Fibroblast of skin of scalp (primary cell): ENCODE measurements around the gene IQCC.

ENCODE experiments used
- DNase-seq: peaks from one replicate; pipeline ENCODE4 v3.0.0-alpha.2; 2013

The IQCC gene

DNA sequence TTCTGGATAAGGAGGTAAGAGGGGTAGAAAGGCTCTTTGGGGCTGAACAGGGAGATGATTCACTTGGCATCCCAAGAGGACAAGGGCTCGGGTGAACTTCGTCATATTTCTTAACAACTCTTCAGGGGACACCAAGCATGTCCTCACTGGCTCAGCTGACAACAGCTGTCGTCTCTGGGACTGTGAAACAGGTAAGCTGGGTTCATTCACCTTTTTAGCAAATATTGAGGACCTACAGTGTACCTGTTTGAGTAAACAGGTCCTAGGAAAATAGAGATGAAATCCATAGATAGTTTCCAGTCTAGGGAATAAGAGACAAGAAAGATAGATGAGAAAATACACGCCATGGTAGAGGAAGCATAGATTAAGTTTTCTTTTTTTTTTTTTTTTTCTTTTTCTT, 18.8 kb downstream of the IQCC start:
- DNase-seq, result no peak

DNA sequence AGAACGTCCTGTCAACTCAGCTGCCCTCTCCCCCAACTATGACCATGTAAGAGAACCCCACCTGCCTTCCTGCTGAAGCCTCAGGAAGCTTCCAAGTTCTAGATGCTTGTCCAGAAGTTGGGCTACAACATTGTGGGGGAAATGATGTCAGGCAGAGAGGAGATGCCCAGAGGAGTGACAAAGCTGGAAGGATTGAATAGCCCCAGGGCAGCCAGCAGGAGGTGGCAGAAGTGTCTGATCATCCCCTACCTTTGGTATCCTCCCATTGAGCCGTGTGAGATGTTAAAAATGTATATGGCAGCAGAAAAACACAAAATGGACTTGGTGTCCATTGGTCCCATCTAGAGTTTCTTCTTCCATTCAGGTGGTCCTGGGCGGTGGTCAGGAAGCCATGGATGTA, 23.3 kb downstream of the IQCC start:
- no peak for DNase-seq

DNA sequence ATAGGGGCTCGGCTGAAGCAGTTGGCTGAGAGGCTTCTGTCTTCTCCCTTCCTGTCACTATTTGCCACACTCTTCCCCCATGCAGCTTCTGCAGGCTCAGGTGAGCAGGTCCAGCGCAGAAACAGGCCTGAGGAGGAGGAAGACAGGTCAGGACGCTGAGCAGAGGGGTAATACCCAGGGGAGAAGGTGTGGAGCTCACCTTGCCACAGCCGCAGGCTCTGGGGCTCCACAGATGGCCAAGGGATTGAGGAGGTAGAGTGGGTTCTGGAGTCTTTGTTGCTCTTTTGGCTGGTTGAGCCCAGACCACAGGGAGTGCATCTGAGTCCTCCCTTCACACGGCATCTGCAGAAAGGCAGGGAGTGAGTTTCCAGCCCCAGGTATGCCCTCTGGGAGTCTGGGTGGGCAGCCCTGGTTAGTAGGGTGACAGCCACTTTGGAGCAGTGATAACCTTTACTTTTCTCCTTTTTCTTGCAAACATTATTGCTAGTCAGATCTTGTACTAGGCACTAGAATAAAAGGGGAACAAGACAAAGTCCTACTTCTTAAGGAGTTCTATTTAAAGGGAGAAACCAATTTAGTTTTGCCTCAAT, 26.5 kb downstream of the IQCC start:
- no peak for DNase-seq

DNA sequence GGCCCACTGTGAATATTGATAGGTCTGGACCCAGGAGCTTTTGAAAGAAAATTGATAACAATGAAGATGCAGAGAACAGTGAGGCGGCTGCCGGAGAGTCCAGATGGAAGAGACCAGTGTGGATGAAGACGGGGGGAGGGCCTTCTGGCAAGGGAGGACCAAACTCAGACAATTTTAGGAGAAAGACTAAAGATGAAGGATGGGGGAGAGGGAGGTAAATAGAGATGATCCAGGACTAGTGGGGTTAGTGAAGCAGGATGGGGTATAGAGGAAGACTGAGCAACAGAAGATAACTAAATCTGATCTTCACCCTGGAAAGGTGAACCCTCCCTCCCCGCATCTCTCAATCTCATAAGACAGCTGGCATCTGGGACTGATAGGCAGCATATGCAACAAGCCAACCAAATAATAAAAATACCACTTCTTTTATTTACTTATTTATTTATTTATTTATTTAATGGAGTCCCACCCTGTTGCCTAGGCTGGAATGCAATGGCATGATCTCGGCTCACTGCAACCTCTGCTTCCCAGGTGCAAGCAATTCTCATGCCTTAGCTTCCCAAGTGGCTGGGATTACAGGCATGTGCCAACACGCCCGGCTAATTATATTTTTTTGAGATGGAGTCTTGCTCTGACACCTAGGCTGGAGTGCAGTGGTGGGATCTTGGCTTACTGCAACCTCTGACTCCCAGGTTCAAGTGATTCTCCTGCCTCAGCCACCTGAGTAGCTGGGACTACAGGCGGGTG, 27.3 kb downstream of the IQCC start:
- no peak for DNase-seq

DNA sequence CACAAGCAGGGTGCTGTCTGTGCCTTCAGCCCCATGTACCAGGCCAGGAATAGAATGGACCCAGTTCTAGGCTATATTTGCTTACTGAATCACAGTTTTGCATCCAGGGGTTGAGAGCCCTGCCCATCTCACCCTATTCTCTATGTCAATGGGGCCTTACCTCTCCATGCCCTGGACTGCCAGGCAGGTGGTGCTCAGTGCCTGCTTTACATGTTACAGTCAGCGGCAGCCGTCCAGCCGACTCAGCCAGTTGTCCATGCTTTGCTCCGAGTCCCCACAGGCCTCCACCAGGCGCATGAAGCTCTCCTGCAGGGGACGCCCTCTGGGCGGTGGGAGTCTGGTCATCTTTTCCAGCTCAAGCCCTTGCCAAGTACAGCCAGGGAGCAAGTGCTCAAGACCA, 29.3 kb downstream of the IQCC start:
- DNase-seq, result no peak

DNA sequence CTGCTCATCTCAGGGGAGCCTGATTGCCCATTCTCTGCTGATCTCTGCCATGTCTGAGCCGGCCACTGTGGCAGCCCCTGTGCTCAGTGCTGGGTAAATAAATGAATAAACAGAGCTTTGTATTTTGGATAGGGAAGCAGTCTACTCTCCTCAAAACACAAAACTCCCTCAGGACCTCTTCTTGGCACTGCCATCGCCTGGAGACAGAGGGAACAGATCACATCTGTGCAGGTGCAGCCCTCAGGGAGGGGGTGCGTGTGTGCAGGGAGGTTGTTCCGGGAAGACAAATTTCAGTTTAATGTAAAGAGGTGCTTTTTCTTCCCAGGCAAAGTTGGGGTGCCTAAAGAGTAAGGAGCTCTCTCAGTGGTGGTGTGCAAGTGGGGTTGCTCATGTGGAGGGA, 33.9 kb downstream of the IQCC start:
- DNase-seq, result no peak

DNA sequence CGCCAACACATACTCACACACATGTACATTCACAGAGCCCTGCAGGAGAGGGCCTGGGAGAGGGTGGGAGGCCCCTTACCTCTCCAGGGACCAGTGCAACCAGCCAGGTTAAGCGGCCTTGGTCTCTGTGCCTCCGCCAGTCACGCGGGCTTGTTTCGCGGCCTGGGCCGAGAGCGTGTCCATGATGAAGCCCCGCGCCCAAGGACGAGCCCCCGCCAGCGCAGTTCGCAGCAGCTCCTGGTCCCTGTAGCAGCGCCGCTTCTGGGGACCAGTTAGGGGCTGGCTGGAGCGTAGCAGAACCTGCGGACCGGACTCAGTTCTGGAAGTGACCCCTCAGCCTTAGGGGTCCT, 34.3 kb downstream of the IQCC start:
- DNase-seq, result no peak

DNA sequence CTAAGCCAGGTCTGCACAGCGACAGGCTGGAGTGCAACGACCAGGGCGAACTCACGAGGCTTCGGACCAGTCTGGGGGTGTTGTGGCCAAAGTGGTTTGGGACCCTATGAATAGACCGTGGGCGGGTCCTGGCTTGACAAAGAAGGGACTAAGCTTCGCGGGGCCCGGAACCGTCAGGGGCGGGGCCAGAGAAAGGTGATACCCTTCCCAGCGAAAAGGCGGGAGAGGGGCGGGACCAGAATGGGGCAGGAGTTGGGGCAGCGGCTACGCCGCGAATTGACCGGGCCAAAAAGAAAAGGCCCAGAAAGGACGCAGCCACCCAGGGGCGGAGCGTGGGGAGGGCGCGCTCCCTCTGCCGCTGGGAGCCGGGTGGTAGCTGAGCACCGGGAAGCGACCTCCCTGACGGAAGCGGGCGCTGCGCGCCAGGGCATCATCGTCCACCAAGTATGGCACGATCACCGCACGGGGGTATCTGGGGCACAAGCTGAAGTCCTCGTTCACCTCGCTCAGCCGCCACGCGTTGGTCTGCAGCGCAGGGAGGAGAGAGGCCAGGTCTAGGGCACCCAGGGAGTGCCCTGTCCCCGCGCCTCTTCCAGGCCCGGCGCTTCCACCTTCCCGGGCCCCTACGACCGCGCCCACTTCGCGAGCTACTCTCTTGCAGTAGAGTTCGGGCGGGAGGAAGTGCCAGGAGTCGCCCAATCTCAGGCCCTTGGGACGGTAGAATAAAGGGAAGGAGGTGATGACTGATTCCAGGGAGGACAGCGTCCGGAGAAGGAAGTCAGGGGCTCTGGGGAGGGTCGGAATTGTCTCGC, 34.9 kb downstream of the IQCC start:
- DNase-seq, result peak; percentile 54

DNA sequence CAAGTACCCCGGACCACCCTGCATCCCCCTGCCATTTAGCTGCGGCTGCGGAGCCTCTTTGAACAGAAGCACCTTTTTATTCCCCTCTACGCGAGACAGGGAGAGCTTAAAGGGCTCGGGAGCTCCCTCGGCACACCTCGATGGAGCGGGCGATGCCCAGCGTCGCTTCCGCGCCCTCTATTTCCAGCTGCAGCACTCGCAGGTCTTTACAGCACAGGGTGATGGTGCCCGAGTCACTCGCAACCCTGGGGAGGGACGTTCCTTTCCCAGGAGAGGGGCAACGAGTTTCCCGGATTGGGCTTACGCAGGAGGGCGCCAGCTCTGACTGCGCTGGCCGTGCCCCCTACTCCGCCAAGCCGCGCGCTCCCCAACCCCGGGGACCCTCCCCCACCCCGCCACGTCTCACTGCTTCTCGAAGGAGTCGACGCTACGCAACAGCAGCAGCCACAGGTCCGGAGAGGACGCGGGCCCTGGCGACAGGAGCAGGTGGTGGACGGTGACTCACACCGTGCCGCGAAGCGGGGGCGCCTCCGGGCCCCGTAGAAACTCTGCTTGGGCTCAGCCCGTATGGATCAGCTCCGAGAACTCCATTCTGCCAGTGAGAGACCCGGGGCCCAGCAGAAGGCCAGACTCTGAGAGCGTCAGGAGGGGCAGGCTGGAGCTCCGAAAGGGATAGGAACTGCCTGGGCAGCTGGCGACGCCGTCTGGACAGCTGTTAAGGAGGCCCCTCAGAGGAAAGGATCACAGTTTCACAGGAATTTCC, 35.7 kb downstream of the IQCC start:
- DNase-seq, result peak; percentile 41

DNA sequence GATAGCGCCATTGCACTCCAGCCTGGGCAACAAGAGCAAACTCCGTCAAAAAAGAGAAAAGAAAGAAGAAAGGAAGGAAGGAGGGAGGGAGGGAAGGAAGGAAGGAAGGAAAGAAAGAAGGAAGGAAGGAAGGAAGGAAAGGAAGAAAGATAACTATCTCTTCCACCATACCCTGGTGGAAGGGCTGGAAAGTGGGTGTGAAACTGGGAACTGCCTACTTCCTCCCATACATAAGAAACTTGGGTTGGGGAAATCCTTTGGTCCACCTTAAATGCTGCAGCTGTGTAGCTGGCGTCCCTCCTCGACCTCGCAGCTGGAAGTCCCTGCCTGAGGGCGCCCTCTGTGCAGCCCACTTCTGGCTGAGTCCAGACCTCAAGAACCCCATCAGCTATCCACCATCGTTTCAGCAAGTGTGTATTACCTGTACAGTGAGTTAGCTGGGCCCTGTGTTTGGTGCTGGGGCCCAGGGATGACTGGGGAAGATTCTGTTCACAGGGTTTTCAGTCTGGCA, 36.9 kb downstream of the IQCC start:
- no peak for DNase-seq

DNA sequence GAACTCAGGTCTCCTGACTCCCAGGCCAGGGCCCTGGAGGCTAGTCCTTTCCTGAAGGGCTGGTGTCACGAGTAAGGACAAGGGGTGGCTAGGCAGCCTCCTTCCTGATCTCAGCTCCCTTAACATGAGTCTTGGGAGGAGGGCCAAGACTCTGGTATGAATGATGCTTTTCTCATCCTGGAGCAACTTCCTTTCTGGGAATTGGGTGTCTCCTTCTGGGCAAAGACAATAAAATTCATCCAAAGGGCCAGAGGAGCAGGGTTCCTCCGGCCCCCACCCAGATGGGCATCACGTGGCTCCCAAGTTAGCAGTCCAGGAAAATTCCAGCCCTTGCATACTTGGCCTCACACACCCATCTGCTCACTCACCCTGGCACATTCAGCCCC, 41.4 kb downstream of the IQCC start, which contains the start of gene FAM167B:
Gene FAM167B, plus strand, starts transcription at position 335 of the 386 bp plus-strand sequence. CDS start 200 bp downstream, outside the sequence.
- peak; percentile 78 for DNase-seq

DNA sequence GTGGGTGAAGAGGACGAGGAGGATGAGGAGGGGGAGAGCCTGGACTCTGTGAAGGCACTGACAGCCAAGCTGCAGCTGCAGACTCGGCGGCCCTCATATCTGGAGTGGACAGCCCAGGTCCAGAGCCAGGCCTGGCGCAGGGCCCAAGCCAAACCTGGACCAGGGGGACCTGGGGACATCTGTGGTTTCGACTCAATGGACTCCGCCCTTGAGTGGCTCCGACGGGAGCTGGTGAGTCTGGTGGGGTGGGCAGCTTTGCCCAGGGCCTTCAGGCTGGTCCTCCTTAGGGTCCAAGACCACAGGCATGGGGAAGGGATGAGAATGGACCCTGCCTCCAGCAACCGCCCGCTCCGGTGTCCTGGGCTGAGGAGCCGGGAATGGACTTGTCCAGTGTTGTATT, 42.0 kb downstream of the IQCC start:
- no peak for DNase-seq

DNA sequence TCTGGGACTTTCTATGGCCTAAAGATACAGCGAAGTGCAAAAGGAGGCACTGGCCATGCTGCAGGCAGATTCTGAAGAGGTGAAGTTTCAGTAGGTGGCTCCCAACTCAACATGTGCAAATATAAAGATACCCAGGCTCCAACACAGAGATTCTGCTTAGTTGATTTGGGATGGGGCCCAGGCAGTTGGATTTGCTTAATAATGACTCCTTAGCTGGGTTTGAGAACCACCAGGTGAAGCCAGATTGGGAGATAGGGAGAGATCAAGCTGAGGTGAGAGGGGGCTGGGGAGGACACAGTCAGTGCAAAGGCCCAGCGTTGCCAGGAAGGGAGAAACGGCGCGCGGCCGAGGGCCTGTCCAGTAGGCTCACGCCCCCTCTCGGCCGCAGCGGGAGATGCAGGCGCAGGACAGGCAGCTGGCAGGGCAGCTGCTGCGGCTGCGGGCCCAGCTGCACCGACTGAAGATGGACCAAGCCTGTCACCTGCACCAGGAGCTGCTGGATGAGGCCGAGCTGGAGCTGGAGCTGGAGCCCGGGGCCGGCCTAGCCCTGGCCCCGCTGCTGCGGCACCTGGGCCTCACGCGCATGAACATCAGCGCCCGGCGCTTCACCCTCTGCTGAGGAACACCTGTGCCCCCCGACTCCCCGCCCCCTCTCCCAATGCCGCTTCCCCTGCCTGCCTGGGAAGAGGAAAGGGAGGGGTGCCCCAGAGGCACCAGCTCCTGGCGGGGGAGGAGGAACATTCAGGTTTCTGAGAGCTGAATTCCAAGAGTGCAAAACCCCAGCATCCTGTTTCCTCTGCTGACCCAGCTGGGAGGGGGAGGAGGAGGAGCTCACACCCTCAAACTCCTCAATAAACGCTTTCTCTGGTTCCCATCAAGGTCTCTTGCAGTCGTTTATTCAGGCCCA, 42.8 kb downstream of the IQCC start:
- peak; percentile 60 for DNase-seq

DNA sequence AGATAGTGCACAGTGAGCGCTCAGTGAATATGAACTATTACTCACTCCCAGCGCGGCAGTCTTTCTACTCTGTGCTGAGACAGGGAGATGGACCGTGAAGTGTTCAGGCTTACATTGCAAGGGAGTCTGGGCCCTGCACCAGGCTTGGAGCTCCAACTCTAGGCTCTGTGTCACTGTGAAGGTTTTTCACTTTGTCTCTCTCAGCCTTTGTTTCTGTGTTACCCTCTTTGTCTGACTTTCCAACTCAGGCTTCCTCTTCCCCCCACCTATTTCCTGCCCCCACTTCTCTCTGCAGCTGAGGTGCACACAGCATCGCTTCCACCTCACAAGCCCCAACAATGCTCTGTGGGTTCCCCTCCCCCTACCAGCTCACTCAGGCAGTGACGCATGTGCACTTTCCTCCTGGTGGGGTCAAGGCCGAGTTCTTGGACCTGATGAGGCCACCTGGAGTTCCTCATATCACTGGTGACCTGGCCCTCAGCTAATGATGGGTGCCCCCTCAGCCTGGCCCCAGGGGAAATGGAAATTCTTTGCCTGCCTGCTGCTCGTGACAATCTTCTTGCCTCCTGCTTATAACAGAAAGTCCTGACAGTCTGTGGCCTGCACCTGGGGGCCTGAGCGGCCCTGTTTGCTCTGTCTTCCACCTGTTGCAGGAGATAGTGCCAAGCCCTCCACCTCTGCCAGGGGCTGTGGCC, 44.5 kb downstream of the IQCC start:
- DNase-seq, result no peak

DNA sequence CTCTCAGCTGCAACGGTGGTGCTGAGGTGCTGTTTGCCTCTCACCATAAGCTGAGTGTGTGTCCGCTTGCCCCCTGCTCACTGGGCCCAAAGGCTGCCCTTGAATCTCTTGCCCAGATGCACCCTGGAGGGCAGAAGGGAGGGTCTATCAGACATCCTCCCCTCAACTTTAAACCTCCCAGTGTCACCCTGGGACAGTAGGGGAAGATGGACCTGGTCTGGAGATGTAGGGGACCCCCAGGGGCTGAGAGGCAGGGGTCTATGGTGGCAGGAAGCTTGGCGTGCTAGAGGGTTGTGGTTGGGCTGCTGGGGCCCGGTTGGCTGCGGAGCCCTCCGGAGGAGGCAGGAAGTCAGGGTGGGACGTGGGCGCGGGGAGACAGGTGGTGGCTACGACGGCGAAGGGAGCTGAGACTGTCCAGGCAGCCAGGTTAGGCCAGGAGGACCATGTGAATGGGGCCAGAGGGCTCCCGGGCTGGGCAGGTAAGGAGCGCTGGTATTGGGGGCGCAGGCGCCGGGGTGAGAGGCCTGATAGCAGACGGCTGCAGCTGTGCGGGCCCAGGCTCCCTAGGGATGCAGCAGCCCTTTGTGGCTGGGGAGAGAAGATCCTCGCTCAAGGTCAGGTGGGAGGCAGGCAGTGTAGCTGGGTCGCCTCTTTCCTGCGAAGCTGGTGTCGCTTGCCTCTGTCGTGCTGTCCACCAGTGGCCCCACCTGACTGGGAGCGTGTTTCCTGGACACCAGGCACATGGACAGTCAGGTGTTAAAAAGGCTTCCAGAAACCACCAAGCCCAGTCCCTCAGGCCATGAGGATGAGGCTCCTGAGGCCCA, 45.6 kb downstream of the IQCC start, which contains the start of gene LCK:
Gene LCK, plus strand, starts transcription at position 373 of the 824 bp plus-strand sequence. CDS start 23,065 bp downstream, outside the sequence.
- no peak for DNase-seq

DNA sequence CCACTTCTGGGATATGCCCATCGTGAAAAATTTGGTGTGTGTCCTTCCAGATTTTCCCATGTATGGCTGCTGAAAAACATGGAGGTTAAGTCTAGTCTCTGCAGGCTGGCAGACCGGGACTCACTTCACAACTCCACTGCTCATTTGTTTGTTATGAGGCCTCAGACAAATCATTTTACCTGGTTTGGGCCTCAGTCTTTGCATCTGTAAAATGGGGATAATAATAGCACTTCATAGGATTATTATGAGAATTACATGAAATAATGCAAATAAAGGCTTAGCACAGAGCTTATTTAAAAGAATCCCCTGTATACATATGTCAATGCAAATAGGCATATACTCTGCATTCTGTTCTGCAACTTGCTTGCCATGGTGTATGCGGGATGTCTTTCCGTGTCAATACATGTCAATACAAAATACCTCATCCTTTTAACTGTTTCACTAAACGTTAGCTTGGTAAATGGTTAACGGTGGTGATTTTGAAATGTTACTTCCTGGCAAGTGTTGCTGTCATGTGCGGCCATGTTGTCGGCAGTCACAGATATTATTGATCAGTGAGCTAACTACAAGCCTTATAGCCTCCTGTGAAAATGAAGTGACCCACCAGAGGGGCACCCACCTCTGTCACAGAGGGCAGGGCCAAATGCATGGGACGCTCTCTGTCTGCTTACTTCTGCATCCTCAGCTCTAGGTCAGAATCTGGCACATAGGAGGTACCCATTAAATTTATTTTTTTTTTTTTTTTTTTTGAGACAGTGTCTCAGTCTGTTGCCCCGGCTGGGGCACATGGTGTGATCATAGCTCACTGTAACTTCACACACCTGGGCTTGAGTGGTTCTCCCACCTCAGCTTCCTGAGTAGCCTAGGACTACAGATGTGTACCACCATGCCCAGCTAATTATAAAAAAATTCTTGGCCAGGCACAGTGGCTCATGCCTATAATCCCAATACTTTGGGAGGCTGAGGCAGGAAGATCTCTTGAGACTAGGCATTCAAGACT, 49.9 kb downstream of the IQCC start:
- DNase-seq, result no peak

DNA sequence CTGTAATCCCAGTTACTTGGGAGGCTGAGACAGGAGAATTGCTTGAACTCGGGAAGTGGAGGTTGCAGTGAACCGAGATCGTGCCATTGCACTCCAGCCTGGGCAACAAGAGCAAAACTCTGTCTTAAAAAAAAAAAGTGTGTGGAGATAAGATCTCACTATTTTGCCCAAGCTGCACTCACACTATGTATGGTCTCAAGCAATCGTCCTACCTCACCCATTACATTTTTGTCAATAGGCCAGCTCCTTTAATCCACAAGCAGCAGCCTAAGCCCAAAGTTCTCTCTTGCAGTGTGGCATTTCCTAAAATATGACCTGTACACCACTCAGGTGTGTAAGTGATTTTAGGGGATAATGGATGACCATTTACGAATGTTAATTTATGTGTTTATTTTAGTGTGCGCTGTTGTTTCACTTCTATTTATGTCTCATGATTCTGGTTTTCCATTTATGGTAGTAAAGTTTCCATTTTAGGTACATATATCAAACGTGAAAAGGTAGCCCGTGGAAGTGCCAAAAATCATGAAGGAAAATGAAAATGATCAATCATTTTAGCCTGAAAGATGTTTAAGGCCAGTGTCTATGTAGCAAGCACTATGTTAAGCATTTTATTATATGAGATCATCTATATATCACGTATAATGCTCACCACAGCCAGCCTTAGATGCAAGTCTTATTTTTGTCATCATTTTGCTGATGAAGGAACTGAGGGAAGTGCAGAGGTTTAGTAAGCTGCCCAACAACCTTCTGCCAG, 51.2 kb downstream of the IQCC start:
- no peak for DNase-seq

DNA sequence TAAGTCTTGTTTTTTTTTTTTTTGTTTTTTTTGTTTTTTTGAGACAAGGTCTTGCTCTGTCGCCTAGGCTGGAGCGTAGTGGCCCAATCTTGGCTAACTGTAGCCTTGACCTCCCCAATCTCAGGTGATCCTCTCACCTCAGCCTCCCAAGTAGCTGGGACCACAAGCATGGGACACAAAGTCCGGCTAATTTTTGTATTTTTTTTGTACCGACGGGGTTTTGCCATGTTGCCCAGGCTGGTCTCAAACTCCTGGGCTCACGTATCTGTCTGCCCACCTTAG, 51.7 kb downstream of the IQCC start:
- DNase-seq, result no peak
